A673 (cell line): ENCODE measurements around the gene DGKD. TPM values are rescaled to one million over a fixed set of nuclear protein-coding genes. Genes with fewer than 3 reads are reported as not detected.

Experiments
- BruUV-seq: library from RNA; stranded (reverse); fragments of 400-500 nt; replicated peaks from 2 replicates; lab custom pipeline; 2021; lab: Mats Ljungman, UMichigan
- CTCF ChIA-PET: fragments of 300-600 bp; sonication (Branson Sonifier 250); formaldehyde crosslinking; loops from one replicate; lab custom pipeline; 2022; ENCODE audit warnings: antibody characterized with exemption; lab: Charles Lee
- POLR2A ChIA-PET: fragments of 300-600 bp; sonication (Branson Sonifier 250); formaldehyde crosslinking; loops from one replicate; lab custom pipeline; 2022; ENCODE audit warnings: antibody characterized with exemption; ENCODE audit not compliant: low non-redundant PET; lab: Charles Lee
- DNase-seq: peaks from one replicate; pipeline ENCODE4 v3.0.0-alpha.2; 2015; ENCODE audit warnings: low spot score
- H3K27ac ChIP-seq: fragments of 200-600 bp; sonication (generic); 2 replicates; pipeline ENCODE4 v1.5.1; 2016; ENCODE audit warnings: mixed run types, low read depth, mild to moderate bottlenecking, mixed read lengths, antibody characterized with exemption, low read length; ENCODE audit not compliant: poor library complexity, severe bottlenecking
- H3K27me3 ChIP-seq: fragments of 200-600 bp; sonication (generic); replicated peaks from 2 replicates; pipeline ENCODE4 v1.6.1; 2017; ENCODE audit warnings: mixed run types, low read depth, mild to moderate bottlenecking, mixed read lengths, antibody characterized with exemption, low read length; ENCODE audit not compliant: insufficient read depth, poor library complexity
- H3K36me3 ChIP-seq: fragments of 200-600 bp; sonication (generic); 2 replicates; pipeline ENCODE4 v1.6.1; 2016; ENCODE audit warnings: mixed run types, mild to moderate bottlenecking, mixed read lengths, antibody characterized with exemption, low read length; ENCODE audit not compliant: insufficient read depth, poor library complexity, severe bottlenecking
- H3K4me1 ChIP-seq: fragments of 200-600 bp; sonication (generic); 2 replicates; pipeline ENCODE4 v1.6.1; 2017; ENCODE audit warnings: mixed run types, mild to moderate bottlenecking, mixed read lengths, antibody characterized with exemption, low read length; ENCODE audit not compliant: insufficient read depth, poor library complexity, severe bottlenecking
- H3K4me3 ChIP-seq: fragments of 200-600 bp; sonication (generic); 2 replicates; pipeline ENCODE4 v1.5.1; 2016; ENCODE audit warnings: low read depth, mixed run types, mild to moderate bottlenecking, mixed read lengths, low read length; ENCODE audit not compliant: poor library complexity, severe bottlenecking
- H3K9me3 ChIP-seq: fragments of 200-600 bp; sonication (generic); 2 replicates; pipeline ENCODE4 v1.6.1; 2016; ENCODE audit warnings: mixed run types, low read depth, mild to moderate bottlenecking, mixed read lengths, antibody characterized with exemption, low read length; ENCODE audit not compliant: poor library complexity, severe bottlenecking
- CTCF ChIP-seq: fragments of 300-800, 200-600 bp; sonication (generic); conservative IDR thresholded peaks from 2 replicates; pipeline ENCODE4 v1.5.1; 2017; ENCODE audit warnings: low read depth, mild to moderate bottlenecking, antibody characterized with exemption, low read length, moderate library complexity, mixed read lengths
- EZH2 ChIP-seq: fragments of 200-600 bp; sonication (generic); IDR thresholded peaks from 2 replicates; pipeline ENCODE4 v1.6.1; 2017; ENCODE audit warnings: borderline replicate concordance, low read depth, mild to moderate bottlenecking, mixed read lengths, antibody characterized with exemption, low read length; ENCODE audit not compliant: poor library complexity, severe bottlenecking
- intact Hi-C: fragments of 100-400 bp; cut with micrococcal nuclease; formaldehyde crosslinking; loops from one replicate; pipeline ENCODE4 v1.10.0; 2022; ENCODE audit not compliant: unreplicated experiment
- total RNA-seq: library from RNA; stranded (reverse); gene quantifications from 2 replicates; pipeline ENCODE4 v1.2.3, GENCODE V29; 2021

Gene DGKD
- total RNA-seq, 1 experiment from 2014 or later = 128 TPM

DNA sequence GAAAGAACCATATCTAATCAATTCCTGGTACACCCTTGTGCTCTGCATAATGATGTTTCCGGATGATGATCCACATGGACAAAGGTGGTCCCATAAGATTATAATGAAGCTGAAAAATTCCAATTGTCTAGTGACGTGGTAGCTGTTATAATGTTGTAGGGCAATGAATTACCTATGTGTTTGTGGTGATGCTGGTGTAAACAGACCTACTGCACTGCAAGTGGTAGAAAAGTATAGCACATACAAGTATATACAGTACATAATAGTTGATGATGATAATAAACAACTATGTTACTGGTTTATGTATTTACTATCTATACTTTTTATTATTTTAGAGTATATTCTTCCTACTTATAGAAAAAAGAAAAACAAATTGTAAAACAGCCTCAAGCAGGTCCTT is 8.4 kb downstream of the DGKD start:
- no peak overlapping the region for H3K4me3 ChIP-seq
- no peaks in the 10 kb centered on the region for H3K27me3 ChIP-seq
- TF ChIP-seq EZH2 (no peak), CTCF (no peak)
- peaks cover 9% of the 10 kb centered on the region for H3K4me1 ChIP-seq
- ChIA-PET POLR2A (no interaction called here), CTCF (no interaction called here)
- BruUV-seq = no TSS peak
- H3K36me3 ChIP-seq = peaks cover 27% of the 10 kb centered on the region
- no peak overlapping the region for H3K27ac ChIP-seq
- H3K9me3 ChIP-seq = no peaks in the 10 kb centered on the region
- intact Hi-C loops = no loop called here
- no peak for DNase-seq

DNA sequence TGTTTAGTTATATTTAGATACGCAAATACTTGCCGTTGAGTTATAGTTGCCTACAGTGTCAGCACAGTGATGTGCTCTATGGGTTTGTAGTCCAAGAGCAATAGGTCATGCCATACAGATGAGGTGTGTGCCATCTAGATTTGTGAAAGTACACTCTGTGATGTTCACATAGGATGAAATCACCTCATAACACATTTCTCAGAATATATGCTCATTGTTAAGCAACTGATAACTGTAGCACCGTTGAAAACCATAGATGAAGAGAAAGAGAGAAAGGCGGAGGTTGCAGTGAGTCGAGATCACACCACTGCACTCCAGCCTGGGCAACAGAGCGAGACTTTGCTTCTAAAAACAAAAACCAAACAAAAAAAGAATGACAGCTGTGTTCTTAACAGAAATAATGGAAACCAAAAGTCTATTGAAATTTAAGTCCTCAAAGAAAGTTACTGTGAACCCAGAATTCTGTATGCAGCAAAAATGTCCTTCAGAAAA is 9.5 kb downstream of the DGKD start:
- CTCF ChIA-PET = no interaction called here

GRCh38 chr2:233365861-233366520 is 11.7 kb downstream of the DGKD start:
- DNase-seq = no peak
- TF ChIP-seq CTCF = no peak
- no peak for TF ChIP-seq EZH2
- CTCF ChIA-PET = no interaction called here

More for the DNA sequence above, 9.5 kb downstream of the DGKD start:
- H3K9me3 ChIP-seq = no peaks in the 10 kb centered on the region
- no peak overlapping the region for H3K4me3 ChIP-seq
- POLR2A ChIA-PET = no interaction called here
- H3K36me3 ChIP-seq = peaks cover 20% of the 10 kb centered on the region
- no peak overlapping the region for H3K27ac ChIP-seq
- no TSS peak for BruUV-seq
- peaks cover 5% of the 10 kb centered on the region for H3K4me1 ChIP-seq
- intact Hi-C loops = no loop called here
- DNase-seq = no peak
- TF ChIP-seq EZH2 = no peak
- TF ChIP-seq CTCF = no peak
- H3K27me3 ChIP-seq = no peaks in the 10 kb centered on the region

More at GRCh38 chr2:233365861-233366520, 11.7 kb downstream of the DGKD start:
- POLR2A ChIA-PET = interaction anchor here (0.7 kb wide), 1 partner anchor 219 kb away, joined by 3 read pairs; no protein-coding TSS in a partner anchor
- Histone ChIP-seq H3K27me3 (no peaks in the 10 kb centered on the region), H3K27ac (no peak overlapping the region), H3K36me3 (peaks cover 10% of the 10 kb centered on the region), H3K9me3 (no peaks in the 10 kb centered on the region), H3K4me3 (no peak overlapping the region), H3K4me1 (peaks cover 11% of the 10 kb centered on the region)
- BruUV-seq = no TSS peak
- intact Hi-C loops = no loop called here
